Colon (tissue), 2 donors: ENCODE results near the gene ADCY6.

Source experiments
- FAIRE-seq: peaks from 2 replicates; lab custom pipeline; 2012; peaks lifted over from hg19 to GRCh38; lab: Jason Lieb, UNC
- donor health status: control.
- donor health status: control.

Gene ADCY6

DNA sequence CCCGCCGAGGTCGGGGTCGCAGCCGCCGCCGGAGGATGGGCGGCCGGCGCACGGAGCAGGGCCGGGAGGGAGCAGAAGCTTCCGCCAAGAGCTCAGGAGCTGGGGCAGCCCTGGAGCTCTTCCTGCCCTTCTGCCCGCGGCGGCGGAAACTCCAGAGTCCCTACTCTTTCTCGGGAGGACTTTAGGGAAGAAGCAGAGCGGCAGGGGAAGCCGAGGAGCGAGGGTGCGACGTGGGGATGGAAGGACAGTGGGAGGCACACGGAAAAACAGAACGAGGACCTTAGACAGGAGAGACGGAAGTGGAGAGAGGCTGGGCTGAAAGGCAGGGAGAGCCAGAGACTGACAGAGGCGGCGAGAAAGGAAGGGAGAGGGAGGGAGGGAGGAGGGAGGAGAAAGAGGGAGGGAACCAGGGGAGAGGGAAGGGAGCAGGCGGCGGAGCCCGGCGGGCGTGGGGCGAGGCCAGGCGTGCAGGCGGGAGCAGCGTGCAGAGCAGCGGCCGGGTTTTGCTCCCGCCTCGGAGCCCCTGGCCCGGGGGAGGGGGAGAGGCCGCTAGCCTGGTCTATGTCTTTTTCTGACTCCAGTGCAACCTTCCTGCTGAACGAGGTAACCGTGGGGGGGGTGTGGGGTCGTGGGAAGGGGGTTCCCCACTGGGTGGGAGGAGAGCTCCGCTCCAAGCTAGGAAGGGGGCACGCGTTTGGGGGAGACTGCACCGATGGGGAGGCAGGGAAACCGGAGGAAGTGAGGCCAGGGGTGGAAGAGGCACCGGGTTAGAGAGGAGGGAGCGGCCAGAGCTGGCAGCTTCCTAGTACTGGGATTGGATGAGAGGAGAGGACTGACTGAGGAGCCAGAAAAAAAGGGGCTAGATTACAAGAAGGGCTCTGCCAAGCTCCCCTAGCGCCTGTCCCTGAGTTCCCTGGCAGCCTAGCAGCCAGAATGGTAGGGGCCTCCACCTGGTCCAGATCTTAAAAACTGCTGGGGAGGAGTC is 26.5 kb upstream of the ADCY6 start:
- FAIRE-seq = no peak

DNA sequence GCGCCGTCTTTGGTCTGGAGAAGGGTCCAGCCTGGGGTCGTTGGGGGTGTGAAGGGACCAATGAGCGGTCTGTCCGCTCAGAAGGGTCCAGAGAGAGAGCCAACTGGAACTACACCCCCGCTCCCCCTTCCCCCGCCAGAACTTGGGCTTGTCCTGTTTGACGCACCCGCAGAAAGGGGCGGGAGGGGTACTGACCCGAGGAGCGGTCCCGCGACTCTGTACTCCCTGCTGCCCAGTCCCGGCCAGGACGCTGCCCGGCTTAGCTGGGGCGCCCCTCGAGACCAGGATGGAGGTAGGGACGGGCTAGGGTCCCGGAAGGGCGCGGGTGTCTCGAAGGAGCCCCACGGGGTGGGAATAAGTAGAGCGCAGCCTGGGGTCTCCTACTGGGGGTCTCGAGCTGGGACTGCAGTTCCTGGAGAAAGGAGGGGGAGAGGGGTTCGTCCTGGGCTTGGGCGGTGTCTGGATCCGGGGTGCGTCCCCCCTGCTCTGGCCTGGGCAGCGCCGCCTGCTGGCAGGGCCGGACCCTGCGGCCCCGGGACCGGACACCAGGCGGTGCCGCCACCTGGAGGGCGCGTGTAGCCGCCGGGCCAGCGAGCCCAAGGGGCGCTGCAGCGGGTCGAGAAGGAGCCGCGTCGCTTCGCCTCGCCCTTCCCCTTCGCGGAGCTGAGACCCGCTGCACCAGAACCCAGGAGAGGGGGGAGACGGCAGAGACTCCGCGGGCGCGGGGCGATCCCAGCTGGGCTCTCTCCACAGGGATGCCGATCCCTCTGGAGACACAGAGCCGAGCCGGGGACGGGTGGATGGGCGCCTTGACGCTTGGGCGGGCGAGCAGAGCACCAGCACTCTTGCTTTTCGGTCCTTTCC is 25.6 kb upstream of the ADCY6 start:
- no peak for FAIRE-seq

DNA sequence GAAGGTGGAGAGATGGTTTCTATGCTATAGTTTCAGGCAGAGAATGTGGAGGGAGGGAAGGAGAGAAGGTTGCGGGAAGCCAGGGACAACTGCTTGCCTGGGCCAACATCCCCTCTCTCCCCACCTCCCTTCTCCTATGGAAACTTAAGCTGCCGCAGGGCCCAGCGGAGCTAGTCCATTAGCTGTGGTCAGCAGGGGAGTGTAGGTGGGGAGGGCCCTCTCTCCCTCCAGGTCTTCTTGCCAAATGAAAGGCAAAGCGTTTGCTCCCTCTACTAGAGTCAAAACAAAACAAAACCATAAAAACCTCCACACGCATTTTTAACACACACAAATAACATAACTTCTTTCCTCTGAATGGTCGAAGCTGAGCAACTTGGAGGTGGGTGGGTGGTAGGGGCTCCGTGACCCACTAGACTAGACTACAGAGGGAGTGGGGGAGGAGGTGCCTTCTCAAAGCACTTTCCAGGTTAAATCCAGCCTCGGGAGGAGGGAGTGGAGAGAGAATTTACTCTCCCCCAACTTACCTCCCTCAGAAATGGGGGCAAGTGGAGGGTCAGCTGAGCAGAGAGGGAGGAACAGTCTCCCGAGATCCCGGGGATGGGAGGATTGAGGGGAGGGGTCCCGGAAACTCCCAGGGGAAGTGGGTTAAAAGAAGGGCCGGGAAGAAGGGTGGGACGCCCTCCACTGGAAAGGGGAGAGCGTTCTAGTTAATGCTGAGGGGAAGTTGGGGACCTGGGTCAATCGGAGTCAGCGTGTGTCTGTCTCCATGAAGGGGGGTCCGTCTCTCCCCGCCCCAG is 24.8 kb upstream of the ADCY6 start:
- FAIRE-seq = no peak

DNA sequence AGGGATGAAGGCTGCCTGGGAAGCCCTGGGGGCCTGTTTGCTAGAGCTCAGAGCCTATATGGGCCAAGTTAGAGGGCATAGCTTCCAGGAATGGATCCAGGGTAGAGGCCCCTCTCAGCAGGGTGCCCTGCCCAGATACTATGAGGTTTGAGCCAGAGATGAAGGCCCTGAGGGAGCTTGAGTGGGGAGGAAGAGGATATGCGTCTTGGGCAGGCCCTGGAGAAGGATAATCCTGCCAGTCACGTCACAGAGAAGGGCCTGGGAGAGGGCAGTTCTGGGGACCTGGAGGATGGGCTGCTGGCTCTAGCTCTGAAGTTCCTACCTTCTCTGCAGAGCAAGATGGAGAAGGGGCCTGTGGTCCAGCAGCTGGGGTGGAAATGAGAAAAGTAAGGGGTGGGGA is 23.5 kb upstream of the ADCY6 start:
- FAIRE-seq = no peak

- FAIRE-seq = no peak
Observed at GRCh38 chr12:48811437-48812090, 22.7 kb upstream of the ADCY6 start.

- FAIRE-seq = no peak
Observed at GRCh38 chr12:48810903-48811431, 22.1 kb upstream of the ADCY6 start.

DNA sequence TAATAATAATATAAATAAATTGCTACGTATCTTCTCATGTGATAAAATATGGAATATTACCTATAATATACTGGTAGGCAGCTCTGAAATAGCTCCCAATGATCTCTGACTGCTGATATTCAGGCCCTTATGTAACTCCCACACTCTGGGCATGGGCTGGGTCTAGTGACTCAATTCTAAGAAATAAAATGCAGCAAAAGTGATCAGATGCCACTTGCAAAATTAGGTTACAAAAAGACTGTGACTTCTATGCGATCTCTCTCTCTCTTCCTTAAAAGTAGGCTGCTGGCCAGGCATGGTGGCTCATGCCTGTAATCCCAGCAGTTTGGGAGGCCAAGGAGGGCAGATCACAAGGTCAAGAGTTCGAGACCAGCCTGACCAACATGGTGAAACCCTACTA is 19.1 kb upstream of the ADCY6 start:
- no peak for FAIRE-seq

- no peak for FAIRE-seq
Observed at GRCh38 chr12:48803675-48804074, 14.8 kb upstream of the ADCY6 start.

DNA sequence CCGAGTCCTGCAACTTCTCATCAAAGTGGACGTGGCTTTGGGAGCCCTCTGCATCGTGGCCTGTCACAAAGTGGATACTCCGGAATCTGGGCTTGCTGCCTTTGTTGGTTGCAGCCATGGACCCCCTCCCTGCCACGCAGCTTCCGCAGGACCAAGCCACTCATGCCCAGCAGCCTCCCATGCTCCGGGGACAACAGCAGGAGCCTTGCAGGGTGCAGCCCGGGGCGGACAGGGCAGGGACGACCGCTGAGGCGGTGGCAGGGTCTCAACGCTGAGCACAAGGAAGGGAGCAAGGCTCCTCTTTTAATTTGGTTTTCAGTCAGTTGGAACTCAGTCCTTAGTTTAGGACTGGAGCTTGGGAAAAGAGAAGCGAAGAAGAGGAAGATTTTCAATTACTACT is 12.1 kb upstream of the ADCY6 start:
- no peak for FAIRE-seq

DNA sequence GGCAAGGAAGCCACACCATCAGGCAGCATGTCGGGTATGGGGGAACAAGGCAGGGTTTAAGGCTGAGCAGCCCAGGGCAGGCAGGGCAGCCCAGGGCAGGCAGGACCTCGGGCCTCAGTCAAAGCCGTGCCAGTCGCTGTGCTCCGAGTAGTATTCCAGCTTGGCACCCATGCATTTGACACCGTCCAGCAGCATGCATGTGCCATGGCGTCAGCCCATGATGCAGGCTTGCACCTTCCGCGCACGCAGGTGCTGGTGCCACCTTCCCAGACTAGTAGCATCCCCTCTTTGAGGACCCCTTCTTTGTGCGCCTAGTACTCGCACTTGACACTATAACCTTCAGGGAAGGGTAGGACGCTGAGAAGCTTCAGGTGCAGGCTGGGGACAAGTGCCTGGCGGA is 11.6 kb upstream of the ADCY6 start:
- FAIRE-seq = no peak

GRCh38 chr12:48796976-48797375 is 8.1 kb upstream of the ADCY6 start:
- FAIRE-seq = no peak

- peak; percentile 33 for FAIRE-seq
Observed at GRCh38 chr12:48795550-48796455, 6.9 kb upstream of the ADCY6 start.

GRCh38 chr12:48794870-48795269 is 6.0 kb upstream of the ADCY6 start:
- FAIRE-seq = no peak

- FAIRE-seq = no peak
Observed at GRCh38 chr12:48793696-48794095, 4.8 kb upstream of the ADCY6 start.

DNA sequence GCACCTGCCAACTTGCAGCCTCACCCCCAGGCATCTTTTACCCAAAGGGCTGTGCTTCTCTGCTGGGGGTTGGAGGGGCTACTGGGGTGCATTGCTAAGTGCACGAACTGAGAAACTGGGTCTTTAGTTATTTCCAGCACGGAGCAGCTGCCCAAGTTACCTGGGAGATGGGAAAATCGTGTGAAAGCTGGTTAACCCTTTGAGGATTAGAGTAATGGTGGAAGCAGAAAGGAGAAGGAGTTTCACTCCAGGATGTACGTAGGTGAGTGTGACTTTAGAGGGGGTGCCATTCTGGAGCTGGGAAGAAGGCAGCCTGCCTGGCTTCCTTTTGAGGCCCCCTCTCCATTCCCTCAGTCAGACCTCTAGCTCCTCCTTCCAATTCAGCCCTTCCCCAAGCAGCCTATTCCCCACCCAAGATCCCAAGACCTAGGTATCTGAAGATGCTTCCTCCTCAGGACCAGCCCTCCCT is 1.0 kb upstream of the ADCY6 start:
- FAIRE-seq = no peak

- FAIRE-seq = no peak
Observed at GRCh38 chr12:48788524-48788853, 400 bp downstream of the ADCY6 start.

- FAIRE-seq = no peak
Observed at GRCh38 chr12:48787791-48788523, 932 bp downstream of the ADCY6 start.

DNA sequence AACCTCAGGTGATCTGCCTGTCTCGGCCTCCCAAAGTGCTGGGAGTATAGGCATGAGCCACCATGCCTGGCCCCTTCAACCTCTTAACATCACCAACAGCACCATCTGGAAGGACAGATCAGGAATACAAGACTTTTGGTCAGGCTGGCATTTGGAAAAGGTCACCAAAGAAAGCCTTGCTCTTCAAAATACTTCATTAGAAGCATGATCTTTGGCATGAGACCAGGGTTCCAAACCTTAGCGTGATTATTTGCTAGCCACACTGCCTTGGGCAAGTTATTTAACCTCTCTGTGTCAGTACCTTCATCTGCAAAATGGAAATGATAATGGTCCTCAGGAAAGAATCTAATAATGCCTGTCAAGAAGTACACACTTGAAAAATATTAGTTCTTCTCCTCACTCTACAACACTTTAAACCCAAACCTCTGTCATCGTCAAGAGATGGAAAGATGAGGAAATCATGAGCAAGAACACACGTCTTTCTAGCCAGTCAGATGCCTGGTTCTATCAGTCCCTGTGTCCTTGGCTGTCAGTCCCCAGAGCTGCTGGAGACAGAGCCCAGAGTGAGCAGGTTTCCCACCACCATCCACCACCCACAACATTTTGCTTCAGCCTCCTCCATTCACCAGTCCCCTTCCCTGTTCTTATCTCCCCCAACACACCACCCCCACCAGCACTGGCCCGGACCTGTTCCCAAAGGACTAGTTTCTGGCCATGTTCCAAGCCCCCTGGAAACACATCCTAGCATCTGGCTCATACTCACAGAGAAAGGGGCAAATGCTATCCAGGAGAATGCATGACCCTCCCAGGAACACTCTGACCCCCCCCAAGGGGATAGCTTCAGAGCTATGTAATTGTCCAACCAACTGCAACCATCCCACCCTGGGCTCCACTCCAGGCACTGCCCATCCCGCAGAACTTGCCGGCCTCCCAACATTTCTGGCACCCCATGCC is 2.0 kb downstream of the ADCY6 start:
- no peak for FAIRE-seq
